ENCODE data around the gene P2RX5.

Gene P2RX5

GRCh38 chr17:3715296-3715695 lies 19.3 kb upstream of the P2RX5 start:
- no peak for TF ChIP-seq SIN3A (IDR thresholded peaks at IDR 0.05; ENCODE audit: borderline replicate concordance, insufficient read depth, low read length)
- TF ChIP-seq POLR2AphosphoS5 (IDR thresholded peaks at IDR 0.05; ENCODE audit: low read depth, low read length): no peak
- TF ChIP-seq REST (IDR thresholded peaks at IDR 0.05; ENCODE audit: insufficient read depth in 1 of 2, low read depth in 2 of 2, low read length in 2 of 2): no peak
- TF ChIP-seq FOXP2 (optimal IDR thresholded peaks at IDR 0.05; ENCODE audit: borderline replicate concordance, extremely low read depth, extremely low read length, insufficient read depth): no peak
- no peak for TF ChIP-seq TAF1 (IDR thresholded peaks at IDR 0.05; ENCODE audit: borderline replicate concordance, insufficient read depth, low read length)

- no peak for TF ChIP-seq FOXP2 (optimal IDR thresholded peaks at IDR 0.05; ENCODE audit: borderline replicate concordance, extremely low read depth, extremely low read length, insufficient read depth)
- TF ChIP-seq SIN3A (IDR thresholded peaks at IDR 0.05; ENCODE audit: borderline replicate concordance, insufficient read depth, low read length): no peak
- no peak for TF ChIP-seq REST (IDR thresholded peaks at IDR 0.05; ENCODE audit: insufficient read depth in 1 of 2, low read depth in 2 of 2, low read length in 2 of 2)
- no peak for TF ChIP-seq TAF1 (IDR thresholded peaks at IDR 0.05; ENCODE audit: borderline replicate concordance, insufficient read depth, low read length)
- no peak for TF ChIP-seq POLR2AphosphoS5 (IDR thresholded peaks at IDR 0.05; ENCODE audit: low read depth, low read length)
Observed at GRCh38 chr17:3712811-3713463, 17.0 kb upstream of the P2RX5 start.

- TF ChIP-seq POLR2AphosphoS5 (IDR thresholded peaks at IDR 0.05; ENCODE audit: low read depth, low read length): no peak
- no peak for TF ChIP-seq TAF1 (IDR thresholded peaks at IDR 0.05; ENCODE audit: borderline replicate concordance, insufficient read depth, low read length)
- TF ChIP-seq REST (IDR thresholded peaks at IDR 0.05; ENCODE audit: insufficient read depth in 1 of 2, low read depth in 2 of 2, low read length in 2 of 2): no peak
- no peak for TF ChIP-seq SIN3A (IDR thresholded peaks at IDR 0.05; ENCODE audit: borderline replicate concordance, insufficient read depth, low read length)
- no peak for TF ChIP-seq FOXP2 (optimal IDR thresholded peaks at IDR 0.05; ENCODE audit: borderline replicate concordance, extremely low read depth, extremely low read length, insufficient read depth)
Observed at GRCh38 chr17:3710951-3711383, 15.0 kb upstream of the P2RX5 start.

GRCh38 chr17:3708366-3708765 lies 12.4 kb upstream of the P2RX5 start:
- TF ChIP-seq TAF1 (IDR thresholded peaks at IDR 0.05; ENCODE audit: borderline replicate concordance, insufficient read depth, low read length): no peak

GRCh38 chr17:3704931-3705717 lies 9.2 kb upstream of the P2RX5 start:
- TF ChIP-seq TAF1 (IDR thresholded peaks at IDR 0.05; ENCODE audit: borderline replicate concordance, insufficient read depth, low read length): no peak
- no peak for TF ChIP-seq POLR2AphosphoS5 (IDR thresholded peaks at IDR 0.05; ENCODE audit: low read depth, low read length)
- no peak for TF ChIP-seq FOXP2 (optimal IDR thresholded peaks at IDR 0.05; ENCODE audit: borderline replicate concordance, extremely low read depth, extremely low read length, insufficient read depth)
- TF ChIP-seq SIN3A (IDR thresholded peaks at IDR 0.05; ENCODE audit: borderline replicate concordance, insufficient read depth, low read length): no peak
- no peak for TF ChIP-seq REST (IDR thresholded peaks at IDR 0.05; ENCODE audit: insufficient read depth in 1 of 2, low read depth in 2 of 2, low read length in 2 of 2)
